ENCODE results near the gene MAEA.

Gene MAEA

DNA sequence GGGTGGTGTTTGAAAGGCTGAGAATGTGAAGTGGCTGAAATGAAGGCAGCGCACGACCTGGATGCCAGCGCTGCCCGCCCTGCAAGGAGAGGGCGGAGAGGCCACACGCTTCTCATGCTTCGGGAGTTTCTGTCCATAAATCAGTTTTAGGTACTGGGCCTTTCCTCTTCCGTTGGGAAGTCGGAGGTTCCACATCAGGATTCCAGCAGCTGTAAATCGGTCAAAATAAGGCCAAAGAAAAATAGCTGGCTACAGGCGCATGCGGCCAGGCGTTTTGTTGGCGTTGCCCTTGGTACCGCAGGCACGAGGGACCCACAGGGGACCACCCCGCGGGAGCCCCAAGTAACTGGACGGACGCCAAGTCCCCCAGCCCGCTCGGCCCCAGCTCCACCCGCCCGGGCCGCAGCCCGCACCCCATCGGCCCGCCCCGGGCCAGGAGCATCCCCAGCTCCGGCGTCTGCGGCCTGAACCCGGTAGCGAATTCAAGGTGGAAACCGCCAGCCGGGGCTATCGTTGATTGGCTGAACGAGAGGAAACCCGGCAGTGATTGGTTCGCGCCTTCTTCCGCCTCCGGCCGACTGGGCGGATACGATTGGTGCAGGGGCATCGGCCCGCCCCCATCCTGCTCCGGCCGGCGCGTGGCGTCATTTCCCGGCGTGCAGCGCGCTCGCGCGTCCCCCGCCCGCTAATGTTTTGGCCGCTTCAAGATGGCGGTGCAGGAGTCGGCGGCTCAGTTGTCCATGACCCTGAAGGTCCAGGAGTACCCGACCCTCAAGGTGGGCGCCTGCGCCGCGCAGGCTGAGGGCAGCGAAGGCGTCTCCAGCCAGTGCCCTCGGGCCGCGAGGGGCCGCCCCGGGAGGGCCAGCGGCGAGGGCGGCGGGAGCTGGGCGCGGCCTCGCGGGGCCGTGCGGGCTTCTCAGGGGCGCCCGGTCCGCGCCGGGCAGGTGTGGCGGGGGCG, at the start of gene MAEA:
Gene MAEA (plus strand): TSS at position 685 of the 958 bp plus-strand sequence. CDS start 23 bp downstream, at position 708.
- H3K27ac Mint-ChIP-seq (ENCODE audit: low read depth): peak within 1 kb of the TSS; percentile 85
- H3K4me1 Mint-ChIP-seq: peaks cover 36% of the 10 kb centered on the region
- H3K4me3 Mint-ChIP-seq: peak within 1 kb of the TSS; percentile 87
- H3K36me3 Mint-ChIP-seq (ENCODE audit: insufficient read depth): peaks cover 10% of the 10 kb centered on the region
- H3K9me3 Mint-ChIP-seq: peaks cover 5% of the 10 kb centered on the region
- H3K27me3 Mint-ChIP-seq: no peaks in the 10 kb centered on the region
- DNase-seq (ENCODE audit: low spot score in 2 of 2) (peak; percentile 96), ATAC-seq (replicated peaks; ENCODE audit: extremely low read depth, poor library complexity, severe bottlenecking) (peak; percentile 99)

DNA sequence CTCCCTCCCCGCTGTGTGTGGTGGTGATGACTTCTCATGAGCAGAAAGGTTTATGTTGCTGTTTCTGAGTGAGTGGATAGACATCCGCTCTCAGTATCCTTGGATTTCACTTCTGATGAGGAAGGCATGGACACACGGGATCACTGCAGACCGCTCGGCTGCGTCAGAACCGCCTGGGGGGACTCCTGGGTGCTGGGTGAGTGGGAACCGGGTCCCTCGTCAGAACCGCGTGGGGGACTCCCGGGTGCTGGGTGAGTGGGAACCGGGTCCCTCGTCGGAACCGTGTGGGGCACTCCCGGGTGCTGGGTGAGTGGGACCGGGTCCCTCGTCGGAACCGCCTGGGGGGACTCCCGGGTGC, 49.8 kb upstream of the MAEA start:
- DNase-seq (ENCODE audit: low spot score in 2 of 2): no peak
- Mint-ChIP-seq H3K4me1 (peaks cover 29% of the 10 kb centered on the region), H3K4me3 (no peak overlapping the region), H3K9me3 (no peaks in the 10 kb centered on the region), H3K27me3 (no peaks in the 10 kb centered on the region), H3K36me3 (ENCODE audit: insufficient read depth) (peaks cover 31% of the 10 kb centered on the region), H3K27ac (ENCODE audit: low read depth) (no peak overlapping the region)
- no peak for ATAC-seq (replicated peaks; ENCODE audit: extremely low read depth, poor library complexity, severe bottlenecking)

DNA sequence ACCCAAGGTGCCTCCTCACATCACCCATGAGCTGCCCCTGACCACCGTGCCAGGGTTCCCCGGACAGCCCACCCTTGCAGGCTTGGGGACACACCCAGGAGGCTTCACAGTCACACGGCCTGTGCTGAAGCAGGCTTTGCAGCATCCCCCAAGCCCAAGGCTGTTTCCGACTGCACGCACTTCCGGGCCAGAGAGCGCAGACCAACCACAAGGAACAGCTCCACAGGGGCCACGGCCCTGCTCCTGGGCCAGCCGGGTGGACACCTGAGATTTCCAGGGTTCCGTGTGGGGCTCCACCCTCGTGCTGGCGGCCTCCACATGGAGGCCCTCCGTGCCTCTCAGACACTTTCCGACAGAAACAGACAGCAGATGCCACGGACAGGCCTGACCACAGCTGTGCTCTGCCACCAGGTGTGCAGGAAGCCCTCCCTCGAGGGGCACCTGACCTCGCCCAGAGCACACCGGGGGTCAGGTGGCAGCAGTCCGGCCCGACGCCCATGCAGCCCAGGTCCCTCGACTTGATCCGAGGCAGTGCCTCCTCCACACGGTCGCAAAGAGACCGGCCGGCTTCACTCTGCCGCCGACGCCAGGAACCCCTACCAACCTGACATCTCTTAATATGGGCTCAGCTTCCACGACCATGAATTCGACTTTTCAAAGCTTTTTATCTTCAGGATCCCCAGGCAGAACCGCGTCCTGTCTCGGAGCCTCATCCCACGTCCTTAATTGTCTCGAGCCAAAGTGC, 48.8 kb upstream of the MAEA start:
- Mint-ChIP-seq H3K27ac (ENCODE audit: low read depth) (no peak overlapping the region), H3K9me3 (no peaks in the 10 kb centered on the region), H3K27me3 (no peaks in the 10 kb centered on the region), H3K4me3 (no peak overlapping the region), H3K36me3 (ENCODE audit: insufficient read depth) (peaks cover 23% of the 10 kb centered on the region), H3K4me1 (peaks cover 39% of the 10 kb centered on the region)
- ATAC-seq (replicated peaks; ENCODE audit: extremely low read depth, poor library complexity, severe bottlenecking): no peak
- DNase-seq (ENCODE audit: low spot score in 2 of 2): no peak

DNA sequence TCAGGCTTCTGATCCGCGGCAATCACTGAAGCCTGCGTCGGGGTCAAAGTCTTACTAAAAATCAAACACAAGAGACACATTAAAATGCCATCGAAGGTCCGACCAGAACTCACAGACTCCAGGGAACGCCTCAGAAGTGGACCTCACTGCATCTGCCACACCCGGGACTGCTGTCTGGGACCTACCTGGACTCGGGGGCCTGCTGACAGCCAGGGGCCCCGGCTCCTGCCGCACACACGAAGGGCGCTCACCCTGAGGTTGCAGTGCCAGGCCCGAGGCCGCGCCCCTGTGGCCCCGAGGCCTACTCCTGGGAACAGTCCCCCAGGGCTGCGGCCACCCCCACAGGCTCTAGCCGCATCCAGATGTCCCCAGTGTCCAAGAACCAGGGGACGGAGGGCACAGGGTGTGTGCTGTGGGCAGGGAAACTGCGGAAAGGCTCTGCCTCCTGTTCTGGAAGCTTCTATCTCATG, 48.2 kb upstream of the MAEA start:
- Mint-ChIP-seq H3K36me3 (ENCODE audit: insufficient read depth) (peaks cover 24% of the 10 kb centered on the region), H3K4me1 (peaks cover 45% of the 10 kb centered on the region), H3K4me3 (no peak overlapping the region), H3K27me3 (no peaks in the 10 kb centered on the region), H3K9me3 (no peaks in the 10 kb centered on the region), H3K27ac (ENCODE audit: low read depth) (no peak overlapping the region)
- DNase-seq (ENCODE audit: low spot score in 2 of 2) (no peak), ATAC-seq (replicated peaks; ENCODE audit: extremely low read depth, poor library complexity, severe bottlenecking) (no peak)

DNA sequence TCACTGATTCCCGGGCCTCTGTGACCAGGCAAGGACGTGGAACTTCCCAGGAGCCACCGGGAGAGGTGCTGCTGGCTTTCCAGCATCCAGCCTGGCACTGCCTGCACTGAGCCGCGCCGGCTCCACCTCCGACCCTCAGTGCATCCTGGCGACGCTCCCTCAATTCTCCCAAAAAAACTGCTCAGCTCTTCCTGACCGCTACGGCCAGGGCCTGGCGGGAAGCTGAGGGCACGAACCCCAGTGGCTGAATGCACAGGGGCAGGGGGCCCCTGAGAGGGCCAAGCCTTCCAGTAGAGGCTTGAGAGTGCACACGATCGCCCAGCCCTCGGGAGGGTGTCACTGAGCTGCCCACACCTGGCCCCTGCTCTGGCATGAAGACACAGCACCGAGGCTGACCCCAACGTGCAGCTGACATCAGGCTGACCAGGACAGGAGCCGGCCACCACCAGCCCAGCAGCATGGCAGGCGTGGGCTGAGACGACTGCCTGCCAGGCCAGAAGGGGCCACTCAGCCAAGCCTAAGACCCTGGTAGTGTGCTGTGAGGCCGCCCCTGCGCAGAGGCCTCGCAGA, 47.7 kb upstream of the MAEA start:
- Mint-ChIP-seq H3K36me3 (ENCODE audit: insufficient read depth) (peaks cover 25% of the 10 kb centered on the region), H3K4me1 (peaks cover 50% of the 10 kb centered on the region), H3K9me3 (no peaks in the 10 kb centered on the region), H3K27me3 (no peaks in the 10 kb centered on the region), H3K4me3 (peak overlapping the region; percentile 27), H3K27ac (ENCODE audit: low read depth) (peak overlapping the region; percentile 75)
- no peak for DNase-seq (ENCODE audit: low spot score in 2 of 2)
- ATAC-seq (replicated peaks; ENCODE audit: extremely low read depth, poor library complexity, severe bottlenecking): no peak

DNA sequence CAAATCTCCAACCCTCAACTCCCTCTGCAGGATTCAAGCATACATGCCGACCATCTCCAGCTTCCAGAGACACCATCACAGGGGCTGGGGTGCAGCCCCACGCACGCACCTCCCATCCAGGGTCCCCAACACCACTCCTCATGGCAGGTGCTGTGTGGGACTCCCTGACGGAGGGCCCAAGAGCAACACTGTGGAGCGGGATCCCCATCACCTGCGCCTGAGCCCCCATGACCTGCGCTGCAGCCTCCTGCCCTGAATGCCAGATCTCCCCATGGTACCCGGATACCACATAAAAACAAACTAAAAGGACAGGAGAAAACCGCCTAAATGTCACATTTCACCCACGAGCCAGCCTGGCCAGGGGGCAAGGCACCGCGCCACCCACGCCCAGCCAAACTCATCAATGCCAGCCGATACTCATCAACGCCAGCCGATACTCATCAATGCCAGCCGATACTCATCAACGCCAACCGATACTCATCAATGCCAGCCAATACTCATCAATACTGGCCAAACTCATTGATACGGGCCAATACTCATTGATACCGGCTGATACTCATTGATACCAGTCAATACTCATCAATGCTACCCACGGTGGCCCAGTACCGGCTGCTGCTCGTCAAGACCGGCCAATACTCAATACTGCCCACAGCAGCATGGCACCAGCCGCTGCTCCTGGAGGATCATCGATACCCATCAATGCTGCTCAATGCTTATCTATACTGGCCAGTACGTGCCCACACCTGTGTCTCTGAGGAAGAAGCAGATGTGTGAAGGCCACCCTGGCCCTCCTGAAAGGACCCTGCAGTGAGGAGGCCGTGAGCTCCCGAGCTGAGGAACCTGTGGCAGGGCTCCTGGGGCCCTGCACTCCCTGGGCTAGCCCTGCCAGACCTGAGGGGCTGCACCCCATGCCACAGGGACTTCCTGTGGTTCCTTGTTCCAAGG, 46.9 kb upstream of the MAEA start:
- H3K4me3 Mint-ChIP-seq: peak overlapping the region; percentile 27
- DNase-seq (ENCODE audit: low spot score in 2 of 2): no peak
- peaks cover 54% of the 10 kb centered on the region for H3K4me1 Mint-ChIP-seq
- peaks cover 30% of the 10 kb centered on the region for H3K36me3 Mint-ChIP-seq (ENCODE audit: insufficient read depth)
- H3K9me3 Mint-ChIP-seq: no peaks in the 10 kb centered on the region
- H3K27ac Mint-ChIP-seq (ENCODE audit: low read depth): peak overlapping the region; percentile 75
- ATAC-seq (replicated peaks; ENCODE audit: extremely low read depth, poor library complexity, severe bottlenecking): no peak
- no peaks in the 10 kb centered on the region for H3K27me3 Mint-ChIP-seq

DNA sequence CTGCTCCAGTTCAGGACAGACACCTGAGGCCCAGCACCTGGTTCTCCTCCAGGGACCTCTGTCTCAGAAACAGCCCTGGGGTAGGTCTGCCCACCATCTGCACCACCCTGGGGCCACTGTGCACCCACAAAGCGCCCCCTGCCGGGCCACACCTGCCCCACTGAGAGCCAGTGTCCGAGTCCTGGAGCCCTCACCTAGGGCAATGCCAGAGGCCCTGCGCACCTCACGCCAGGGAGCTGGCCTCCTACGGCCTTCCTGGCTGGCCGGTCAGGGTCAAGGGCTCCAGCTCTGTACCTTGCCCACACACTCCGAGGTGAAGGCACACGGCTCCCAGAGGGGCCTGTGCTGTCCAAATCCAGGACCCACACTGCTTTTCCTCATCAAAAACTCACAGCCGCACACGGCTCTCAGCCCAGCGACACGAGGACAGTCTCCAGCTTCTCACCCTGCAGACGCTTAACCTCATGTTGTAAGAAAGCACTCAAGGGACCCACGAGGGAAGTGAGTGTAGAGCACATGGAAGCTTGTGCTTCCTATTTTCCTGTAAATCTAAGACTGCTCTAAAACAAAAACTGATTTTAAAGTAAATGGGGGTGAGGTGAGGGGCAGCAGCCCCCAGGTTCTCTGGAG, 46.1 kb upstream of the MAEA start:
- Mint-ChIP-seq H3K9me3 (no peaks in the 10 kb centered on the region), H3K36me3 (ENCODE audit: insufficient read depth) (peaks cover 28% of the 10 kb centered on the region), H3K27me3 (no peaks in the 10 kb centered on the region), H3K4me3 (peak overlapping the region; percentile 89), H3K4me1 (peaks cover 54% of the 10 kb centered on the region), H3K27ac (ENCODE audit: low read depth) (no peak overlapping the region)
- DNase-seq (ENCODE audit: low spot score in 2 of 2) (no peak), ATAC-seq (replicated peaks; ENCODE audit: extremely low read depth, poor library complexity, severe bottlenecking) (no peak)

DNA sequence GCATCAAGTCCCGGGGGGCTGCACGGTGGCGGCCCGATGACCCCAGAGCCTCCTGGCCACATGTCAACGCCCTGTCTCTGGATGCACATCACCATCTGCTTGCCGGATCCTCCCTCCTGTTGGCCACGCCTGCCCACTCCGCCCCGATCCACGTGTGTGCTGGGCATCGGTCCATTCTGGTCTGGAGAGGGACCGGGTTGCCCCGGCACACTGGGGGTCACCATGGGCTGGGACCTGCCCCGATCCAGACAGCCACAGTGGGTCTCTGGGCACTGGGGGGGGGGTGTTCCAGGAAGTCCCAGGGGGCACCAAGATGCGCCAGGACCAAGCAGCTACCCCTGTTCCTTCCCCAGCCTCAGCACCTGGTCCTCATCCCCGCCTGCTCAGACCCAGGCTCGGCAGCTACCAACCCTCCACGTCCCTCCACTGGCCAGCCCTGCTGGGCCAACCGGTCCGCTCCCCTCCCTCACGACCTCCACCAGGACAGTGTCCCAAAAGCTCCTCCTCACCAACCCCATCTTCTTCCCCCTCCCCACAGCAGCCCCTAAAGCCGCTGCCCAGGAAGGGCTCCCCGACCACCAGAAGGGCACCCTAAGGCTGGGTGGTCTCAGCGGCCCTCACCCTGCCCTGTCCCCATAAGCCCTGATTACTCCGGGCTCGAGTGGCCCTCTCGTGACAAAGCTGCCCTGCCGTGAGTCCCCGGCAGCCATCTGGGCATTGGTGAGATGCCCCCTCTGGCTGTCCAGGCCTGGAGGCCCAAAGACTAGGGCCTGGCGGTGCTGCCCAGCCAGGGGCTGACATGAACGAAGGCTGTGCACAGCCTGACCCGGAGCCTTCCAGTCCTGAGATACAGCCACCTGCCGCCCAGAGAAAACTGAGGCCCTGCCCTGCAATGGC, 45.4 kb upstream of the MAEA start:
- H3K9me3 Mint-ChIP-seq: no peaks in the 10 kb centered on the region
- H3K36me3 Mint-ChIP-seq (ENCODE audit: insufficient read depth): peaks cover 24% of the 10 kb centered on the region
- ATAC-seq (replicated peaks; ENCODE audit: extremely low read depth, poor library complexity, severe bottlenecking) (no peak), DNase-seq (ENCODE audit: low spot score in 2 of 2) (no peak)
- peak overlapping the region; percentile 49 for H3K27ac Mint-ChIP-seq (ENCODE audit: low read depth)
- H3K4me3 Mint-ChIP-seq: peak overlapping the region; percentile 89
- H3K27me3 Mint-ChIP-seq: no peaks in the 10 kb centered on the region
- peaks cover 54% of the 10 kb centered on the region for H3K4me1 Mint-ChIP-seq

DNA sequence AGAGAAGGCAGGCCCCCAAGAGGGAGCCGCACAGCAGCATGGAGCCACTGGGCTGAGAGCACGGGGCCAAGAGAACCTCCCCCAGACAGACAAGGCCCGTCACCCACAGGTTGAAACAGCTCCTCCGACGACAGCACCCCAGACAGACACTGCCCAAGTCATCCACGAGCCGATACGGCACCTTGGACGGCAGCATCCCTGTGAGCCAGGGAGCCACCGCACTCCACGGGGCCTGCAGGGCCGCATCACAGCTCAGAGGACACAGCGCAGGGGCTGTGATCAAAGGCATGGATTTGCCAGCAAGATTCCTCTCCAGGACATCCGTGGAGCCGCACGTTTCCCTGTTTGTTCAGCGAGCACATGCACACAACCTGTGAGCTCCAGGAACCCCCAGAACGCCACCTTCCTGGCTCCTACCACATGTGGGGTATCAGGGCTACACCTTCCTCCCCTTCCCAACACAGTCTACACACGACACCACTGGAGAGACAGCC, 44.7 kb upstream of the MAEA start:
- no peaks in the 10 kb centered on the region for H3K27me3 Mint-ChIP-seq
- H3K4me1 Mint-ChIP-seq: peaks cover 58% of the 10 kb centered on the region
- H3K27ac Mint-ChIP-seq (ENCODE audit: low read depth): peak overlapping the region; percentile 49
- DNase-seq (ENCODE audit: low spot score in 2 of 2) (no peak), ATAC-seq (replicated peaks; ENCODE audit: extremely low read depth, poor library complexity, severe bottlenecking) (no peak)
- peaks cover 26% of the 10 kb centered on the region for H3K36me3 Mint-ChIP-seq (ENCODE audit: insufficient read depth)
- H3K4me3 Mint-ChIP-seq: peak overlapping the region; percentile 89
- H3K9me3 Mint-ChIP-seq: no peaks in the 10 kb centered on the region

DNA sequence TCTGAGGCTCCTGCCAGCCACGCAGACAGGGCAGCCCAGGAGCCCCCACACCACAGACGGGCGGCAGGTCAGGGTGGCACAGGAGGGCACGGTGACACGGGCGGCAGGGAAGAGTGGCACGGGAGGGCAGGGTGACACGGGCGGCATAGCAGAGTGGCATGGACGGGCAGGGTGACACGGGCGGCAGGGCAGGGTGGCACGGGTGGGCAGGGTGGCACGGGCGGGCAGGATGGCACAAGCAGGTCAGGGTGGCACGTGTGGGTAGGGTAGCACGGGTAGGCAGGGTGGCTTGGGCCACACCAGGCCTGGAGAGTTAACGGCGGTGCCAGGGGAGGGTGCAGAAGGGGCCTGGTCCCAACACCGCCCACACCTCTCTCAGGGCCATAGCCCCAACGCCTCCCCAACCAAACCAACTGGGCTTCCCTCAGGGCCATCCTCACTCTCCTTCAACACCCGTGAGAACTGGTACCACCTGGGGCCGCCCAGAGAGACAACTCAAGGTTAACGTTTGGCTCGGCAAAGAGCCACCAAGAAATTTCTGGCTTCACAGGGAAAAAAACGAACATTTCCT, 44.1 kb upstream of the MAEA start:
- ATAC-seq (replicated peaks; ENCODE audit: extremely low read depth, poor library complexity, severe bottlenecking): no peak
- Mint-ChIP-seq H3K36me3 (ENCODE audit: insufficient read depth) (peaks cover 28% of the 10 kb centered on the region), H3K27ac (ENCODE audit: low read depth) (peak overlapping the region; percentile 94), H3K4me1 (peaks cover 63% of the 10 kb centered on the region), H3K27me3 (no peaks in the 10 kb centered on the region), H3K9me3 (no peaks in the 10 kb centered on the region), H3K4me3 (peak overlapping the region; percentile 89)
- no peak for DNase-seq (ENCODE audit: low spot score in 2 of 2)
